Astrocyte (in vitro differentiated cells and primary cell): ENCODE results near the gene INO80.

ENCODE experiments used
- CTCF ChIP-seq: IDR thresholded peaks from 2 replicates; pipeline ENCODE4 v1.5.1; 2011; ENCODE audit warnings: low read depth, mild to moderate bottlenecking, inconsistent platforms, low read length, moderate library complexity; ENCODE audit not compliant: insufficient read depth
- EZH2 ChIP-seq: IDR thresholded peaks from 2 replicates; pipeline ENCODE4 v1.6.1; 2012; ENCODE audit warnings: mild to moderate bottlenecking, low read length, inconsistent platforms; ENCODE audit not compliant: insufficient read depth

- no peak for TF ChIP-seq CTCF
- TF ChIP-seq EZH2 = no peak
Observed at GRCh38 chr15:40936709-40937666, 179.1 kb downstream of the INO80 start.
